Effector memory CD4-positive, alpha-beta T cell (primary cell): Measurements from ENCODE around the gene GFOD2.

Experiments
- DNase-seq, 3 donors: peaks; one replicate each; pipeline ENCODE4 v3.0.0-alpha.2; 2020
- H3K27ac ChIP-seq: 2 replicates; pipeline ENCODE4 v1.7.0; 2013; ENCODE audit warnings: mild to moderate bottlenecking, low read length, moderate library complexity; ENCODE audit not compliant: insufficient read depth, poor library complexity, severe bottlenecking
- H3K27me3 ChIP-seq: replicated peaks from 2 replicates; pipeline ENCODE4 v1.7.0; 2013; ENCODE audit warnings: mild to moderate bottlenecking, low read length; ENCODE audit not compliant: insufficient read depth, control insufficient read depth, poor library complexity, severe bottlenecking
- H3K36me3 ChIP-seq: 2 replicates; pipeline ENCODE4 v1.7.0; 2013; ENCODE audit warnings: mild to moderate bottlenecking, low read length, moderate library complexity; ENCODE audit not compliant: control insufficient read depth, insufficient read depth
- H3K4me1 ChIP-seq: 2 replicates; pipeline ENCODE4 v1.7.0; 2013; ENCODE audit warnings: low read length, mild to moderate bottlenecking; ENCODE audit not compliant: control insufficient read depth, insufficient read depth, poor library complexity, severe bottlenecking
- H3K4me3 ChIP-seq: 2 replicates; pipeline ENCODE4 v1.7.0; 2013; ENCODE audit warnings: low read length, low read depth, mild to moderate bottlenecking; ENCODE audit not compliant: insufficient read depth, poor library complexity, severe bottlenecking
- H3K9me3 ChIP-seq: 2 replicates; pipeline ENCODE4 v1.7.0; 2013; ENCODE audit warnings: mild to moderate bottlenecking, low read length, moderate library complexity; ENCODE audit not compliant: control insufficient read depth

Gene GFOD2

GRCh38 chr16:67654403-67654911 lies 64.7 kb downstream of the GFOD2 start:
- H3K9me3 ChIP-seq: no peaks in the 10 kb centered on the region
- no peak overlapping the region for H3K4me3 ChIP-seq
- H3K27ac ChIP-seq: no peak overlapping the region
- H3K27me3 ChIP-seq: no peaks in the 10 kb centered on the region
- DNase-seq: no peak
- peaks cover 73% of the 10 kb centered on the region for H3K36me3 ChIP-seq
- H3K4me1 ChIP-seq: peaks cover 12% of the 10 kb centered on the region

GRCh38 chr16:67653789-67654402 lies 65.2 kb downstream of the GFOD2 start:
- peaks cover 79% of the 10 kb centered on the region for H3K36me3 ChIP-seq
- H3K27me3 ChIP-seq: no peaks in the 10 kb centered on the region
- DNase-seq: no peak
- no peaks in the 10 kb centered on the region for H3K9me3 ChIP-seq
- no peak overlapping the region for H3K4me3 ChIP-seq
- no peak overlapping the region for H3K27ac ChIP-seq
- H3K4me1 ChIP-seq: peaks cover 7% of the 10 kb centered on the region

GRCh38 chr16:67653128-67653788 lies 65.9 kb downstream of the GFOD2 start:
- no peak overlapping the region for H3K27ac ChIP-seq
- H3K4me3 ChIP-seq: no peak overlapping the region
- no peak for DNase-seq
- H3K4me1 ChIP-seq: peaks cover 3% of the 10 kb centered on the region
- no peaks in the 10 kb centered on the region for H3K27me3 ChIP-seq
- H3K36me3 ChIP-seq: peaks cover 82% of the 10 kb centered on the region
- H3K9me3 ChIP-seq: no peaks in the 10 kb centered on the region

- no peaks in the 10 kb centered on the region for H3K4me1 ChIP-seq
Observed at GRCh38 chr16:67652578-67653127, 66.5 kb downstream of the GFOD2 start.

GRCh38 chr16:67651847-67652246 lies 67.3 kb downstream of the GFOD2 start:
- no peaks in the 10 kb centered on the region for H3K27me3 ChIP-seq
- no peak for DNase-seq
- no peak overlapping the region for H3K4me3 ChIP-seq
- peaks cover 85% of the 10 kb centered on the region for H3K36me3 ChIP-seq
- H3K4me1 ChIP-seq: no peaks in the 10 kb centered on the region
- H3K27ac ChIP-seq: no peak overlapping the region
- H3K9me3 ChIP-seq: no peaks in the 10 kb centered on the region

More at GRCh38 chr16:67652578-67653127, 66.5 kb downstream of the GFOD2 start:
- Histone ChIP-seq H3K36me3 (peaks cover 81% of the 10 kb centered on the region), H3K4me3 (no peak overlapping the region), H3K9me3 (no peaks in the 10 kb centered on the region), H3K27ac (no peak overlapping the region), H3K27me3 (no peaks in the 10 kb centered on the region)
- DNase-seq: no peak

GRCh38 chr16:67651039-67651438 lies 68.1 kb downstream of the GFOD2 start:
- Histone ChIP-seq H3K27me3 (no peaks in the 10 kb centered on the region), H3K9me3 (no peaks in the 10 kb centered on the region), H3K36me3 (peaks cover 82% of the 10 kb centered on the region), H3K4me3 (no peak overlapping the region), H3K27ac (no peak overlapping the region), H3K4me1 (peaks cover 3% of the 10 kb centered on the region)
- DNase-seq: no peak

GRCh38 chr16:67650023-67650422 lies 69.1 kb downstream of the GFOD2 start:
- no peak for DNase-seq
- Histone ChIP-seq H3K36me3 (peaks cover 72% of the 10 kb centered on the region), H3K27me3 (no peaks in the 10 kb centered on the region), H3K4me3 (no peak overlapping the region), H3K4me1 (peaks cover 12% of the 10 kb centered on the region), H3K27ac (no peak overlapping the region), H3K9me3 (no peaks in the 10 kb centered on the region)

GRCh38 chr16:67649494-67649931 lies 69.6 kb downstream of the GFOD2 start:
- Histone ChIP-seq H3K4me1 (peaks cover 14% of the 10 kb centered on the region), H3K4me3 (no peak overlapping the region), H3K9me3 (no peaks in the 10 kb centered on the region), H3K36me3 (peaks cover 67% of the 10 kb centered on the region), H3K27ac (no peak overlapping the region), H3K27me3 (no peaks in the 10 kb centered on the region)
- DNase-seq: no peak

GRCh38 chr16:67648764-67649407 lies 70.2 kb downstream of the GFOD2 start:
- no peak overlapping the region for H3K4me3 ChIP-seq
- DNase-seq: no peak
- H3K27me3 ChIP-seq: no peaks in the 10 kb centered on the region
- no peak overlapping the region for H3K27ac ChIP-seq
- H3K36me3 ChIP-seq: peaks cover 60% of the 10 kb centered on the region
- H3K9me3 ChIP-seq: no peaks in the 10 kb centered on the region
- H3K4me1 ChIP-seq: peaks cover 16% of the 10 kb centered on the region
